Cortex of kidney (tissue), 1 donor: ENCODE results near the gene SDR42E1.
"Not testable (repeated sequence)": the region's sequence is repeated elsewhere in the genome, so short reads cannot be mapped to it uniquely, and the experiment has no call there.

Source experiments
- DNase-seq: peaks from one replicate; lab custom pipeline; 2025; lab: John Stamatoyannopoulos, UW

SDR42E1 gene

DNA sequence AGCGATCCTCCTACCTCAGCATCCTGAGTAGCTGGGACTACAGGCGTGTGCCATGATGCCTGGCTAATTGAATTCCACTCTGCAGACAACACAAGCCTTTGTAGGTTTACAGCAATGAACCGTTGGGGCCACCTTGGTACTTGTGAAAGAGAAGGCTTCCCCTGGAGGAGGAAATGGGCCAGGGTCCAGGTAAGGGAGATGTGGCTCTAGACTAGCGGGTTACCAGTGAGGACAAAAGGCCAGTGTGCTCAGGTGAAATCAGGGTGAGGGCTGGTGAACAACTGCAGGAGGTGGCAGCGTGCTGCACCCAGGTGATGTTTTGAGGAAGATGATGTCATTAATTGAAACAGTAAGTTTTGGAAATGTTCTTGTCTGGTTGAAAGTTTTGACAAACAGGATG, 6.7 kb downstream of the SDR42E1 start:
- no peak for DNase-seq

DNA sequence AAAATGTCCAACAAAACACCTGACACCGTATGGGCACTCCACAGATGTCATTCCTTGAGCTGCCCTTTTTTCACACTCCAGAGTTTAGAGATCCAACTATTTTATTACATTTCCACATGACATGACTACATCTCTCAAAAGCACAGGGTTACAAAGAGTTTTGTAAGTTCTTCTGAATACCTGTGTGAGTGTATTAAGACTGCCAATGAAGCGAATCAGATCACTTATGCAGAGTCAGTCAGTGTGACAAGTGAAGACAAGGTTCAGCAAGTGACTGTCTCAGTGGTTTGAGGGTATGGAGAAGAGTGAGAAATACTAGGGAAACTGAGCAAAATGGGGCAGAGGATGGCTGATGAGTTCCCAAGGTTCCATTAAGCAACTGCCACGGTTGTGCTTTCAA, 8.4 kb downstream of the SDR42E1 start:
- no peak for DNase-seq

DNA sequence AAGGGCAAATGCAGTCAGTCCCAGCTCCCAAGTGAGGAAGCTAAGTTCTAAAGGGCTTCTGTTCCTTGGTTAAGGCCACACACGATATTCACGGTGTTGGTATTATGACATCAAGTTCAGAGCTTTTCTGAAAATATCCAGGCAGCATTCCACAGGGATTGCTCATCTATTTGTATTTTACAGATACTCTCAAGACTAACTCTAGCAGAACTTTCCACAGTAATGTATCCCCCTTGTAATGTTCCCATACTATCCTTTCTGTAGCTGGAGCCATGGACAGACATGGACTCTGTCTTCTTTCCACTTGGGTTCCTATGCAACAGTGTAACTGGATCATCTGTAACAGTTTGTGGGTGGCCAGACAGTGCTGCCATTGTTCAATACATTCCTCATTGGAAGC, 13.5 kb downstream of the SDR42E1 start:
- DNase-seq = no peak

DNA sequence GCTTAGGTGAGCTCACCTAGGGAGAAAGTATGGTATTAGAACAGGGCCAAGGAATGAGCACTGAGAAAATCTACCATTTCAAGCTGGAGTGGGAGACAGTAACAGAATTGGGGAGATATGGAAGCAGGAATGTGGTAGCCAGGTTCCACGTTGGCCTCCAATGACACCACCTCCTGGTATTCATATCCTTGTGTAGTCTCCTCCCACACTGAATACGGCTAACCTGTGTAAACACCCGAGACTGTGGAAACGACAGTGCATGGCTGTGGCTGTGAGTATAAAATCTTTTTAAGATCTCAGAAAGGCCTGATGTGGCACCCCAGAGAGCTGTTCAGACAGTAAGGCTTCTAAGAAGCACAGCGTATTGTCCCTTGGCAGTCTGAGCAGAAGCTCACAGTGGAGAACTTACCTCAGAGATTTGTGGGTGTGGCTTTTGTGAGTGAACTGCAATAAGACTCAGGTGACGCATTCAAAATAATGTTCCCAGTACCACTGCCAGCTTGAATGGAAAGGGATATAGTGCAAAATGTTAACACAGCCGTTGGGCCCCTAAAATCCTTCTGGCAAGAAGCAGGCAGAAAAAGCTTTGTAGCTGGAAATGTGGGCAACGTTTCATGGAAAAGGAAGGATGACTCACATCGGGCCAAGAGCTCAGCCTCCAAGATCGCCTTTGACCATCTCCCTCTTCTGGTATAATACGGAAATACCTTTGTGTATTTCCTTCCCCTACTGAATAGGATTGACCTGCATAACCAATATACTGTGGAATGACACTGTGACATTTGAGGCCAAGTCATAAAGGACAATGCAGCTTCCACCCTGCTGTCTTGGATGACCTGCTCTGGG, 14.4 kb downstream of the SDR42E1 start:
- DNase-seq = no peak

DNA sequence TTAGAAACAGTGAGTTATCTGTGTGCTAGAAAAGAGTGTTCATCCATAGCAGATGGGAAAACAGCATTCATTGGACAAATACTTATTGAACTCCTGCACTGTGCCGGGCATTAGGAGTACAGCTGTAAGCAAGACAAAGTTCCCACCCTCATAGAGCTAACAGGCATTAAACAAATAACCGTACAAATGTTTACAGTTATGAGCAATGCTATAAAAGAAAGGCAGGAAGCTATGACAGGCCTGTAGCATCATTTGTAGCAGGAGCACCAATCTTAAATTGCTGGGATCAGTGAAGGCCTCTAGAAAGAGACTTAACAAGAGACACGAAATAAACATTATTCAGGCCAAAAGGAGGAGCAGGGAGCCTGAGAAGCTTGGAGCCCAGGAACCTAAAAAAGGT, 15.6 kb downstream of the SDR42E1 start:
- no peak for DNase-seq

DNA sequence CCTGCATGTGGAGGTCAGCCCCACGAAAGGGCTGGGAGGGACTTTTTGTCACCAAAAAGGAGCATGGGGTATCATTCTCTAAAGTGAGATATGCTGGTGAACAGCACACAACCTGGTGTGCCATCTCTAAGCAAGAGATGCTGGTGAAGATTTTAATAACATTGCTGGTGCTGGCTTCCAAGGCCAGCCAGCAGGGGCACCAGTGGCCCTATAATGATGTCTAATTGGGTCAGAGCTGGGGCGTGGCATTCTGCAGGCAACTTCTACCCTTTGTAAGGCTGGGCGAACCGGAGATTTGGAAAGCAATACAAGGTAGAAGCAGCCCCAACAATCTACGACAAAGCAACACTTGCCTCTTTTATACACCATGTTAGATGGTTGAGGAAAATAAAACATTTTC, 16.8 kb downstream of the SDR42E1 start:
- DNase-seq = no peak

DNA sequence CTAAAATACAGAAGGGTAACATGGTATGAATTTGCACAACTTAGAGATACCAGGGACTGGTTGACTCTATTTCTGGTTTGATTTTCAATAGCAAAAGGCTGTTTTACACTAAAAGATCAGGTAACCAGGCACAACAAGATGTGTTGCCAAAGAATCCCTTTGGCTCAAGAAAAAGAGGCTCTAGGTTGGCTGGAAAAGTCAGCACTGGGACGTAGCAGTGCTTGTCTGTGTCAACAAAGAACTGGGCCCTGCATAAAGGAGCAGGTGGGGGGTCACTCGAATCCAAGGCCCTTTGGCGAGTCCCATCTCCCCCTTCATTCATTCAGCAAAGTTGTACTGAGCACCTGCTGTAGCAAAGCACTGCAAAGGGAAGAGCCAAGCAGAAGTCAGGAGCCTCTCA, 18.4 kb downstream of the SDR42E1 start:
- no peak for DNase-seq

DNA sequence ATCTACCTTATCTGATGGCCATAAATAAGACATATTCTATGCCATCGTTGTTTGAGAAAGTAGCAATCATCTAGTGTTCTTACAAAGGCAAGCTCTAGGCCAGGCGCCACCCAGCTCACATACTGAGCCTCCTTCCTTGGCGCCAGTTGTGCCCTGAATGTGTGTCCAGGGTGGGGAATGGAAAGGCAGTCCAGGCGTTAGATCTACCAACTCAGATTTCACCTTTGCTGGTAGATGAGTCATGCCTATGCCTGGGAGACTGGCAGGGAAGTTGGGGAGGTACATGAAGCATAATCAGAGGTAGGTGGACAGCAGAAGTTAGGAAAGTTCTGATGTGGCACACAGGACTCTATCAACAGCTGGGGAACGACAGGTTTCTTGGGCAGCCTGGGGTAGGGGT, 23.6 kb downstream of the SDR42E1 start:
- no peak for DNase-seq

DNA sequence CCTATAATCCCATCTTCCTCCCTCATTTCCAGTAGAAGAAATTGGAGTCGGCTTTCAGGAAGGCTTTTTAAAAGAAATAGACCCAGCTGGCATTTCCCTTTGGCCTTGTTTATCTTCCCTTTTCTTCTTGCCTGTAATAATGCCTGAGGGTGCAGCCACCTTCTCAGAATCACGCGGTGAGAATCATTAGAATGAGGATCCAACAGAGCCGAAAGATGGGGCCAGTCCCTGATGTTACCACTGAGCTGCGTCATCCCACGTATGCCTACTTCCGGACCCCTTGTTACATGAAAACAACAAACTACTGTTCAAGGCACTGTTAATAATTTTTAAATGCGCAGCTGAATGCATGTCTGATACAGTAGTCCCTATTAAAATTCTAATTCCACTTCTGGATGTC, 24.1 kb downstream of the SDR42E1 start:
- no peak for DNase-seq

DNA sequence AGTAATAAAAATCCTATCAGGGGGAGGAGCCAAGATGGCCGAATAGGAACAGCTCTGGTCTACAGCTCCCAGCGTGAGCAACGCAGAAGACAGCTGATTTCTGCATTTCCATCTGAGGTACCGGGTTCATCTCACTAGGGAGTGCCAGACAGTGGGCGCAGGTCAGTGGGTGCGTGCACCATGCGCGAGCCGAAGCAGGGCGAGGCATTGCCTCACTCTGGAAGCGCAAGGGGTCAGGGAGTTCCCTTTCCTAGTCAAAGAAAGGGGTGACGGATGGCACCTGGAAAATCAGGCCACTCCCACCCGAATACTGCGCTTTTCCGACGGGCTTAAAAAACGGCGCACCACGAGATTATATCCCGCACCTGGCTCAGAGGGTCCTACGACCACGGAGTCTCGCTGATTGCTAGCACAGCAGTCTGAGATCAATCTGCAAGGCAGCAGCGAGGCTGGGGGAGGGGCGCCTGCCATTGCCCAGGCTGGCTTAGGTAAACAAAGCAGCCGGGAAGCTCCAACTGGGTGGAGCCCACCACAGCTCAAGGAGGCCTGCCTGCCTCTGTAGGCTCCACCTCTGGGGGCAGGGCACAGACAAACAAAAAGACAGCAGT, 33.8 kb downstream of the SDR42E1 start:
- DNase-seq = not testable (repeated sequence)

DNA sequence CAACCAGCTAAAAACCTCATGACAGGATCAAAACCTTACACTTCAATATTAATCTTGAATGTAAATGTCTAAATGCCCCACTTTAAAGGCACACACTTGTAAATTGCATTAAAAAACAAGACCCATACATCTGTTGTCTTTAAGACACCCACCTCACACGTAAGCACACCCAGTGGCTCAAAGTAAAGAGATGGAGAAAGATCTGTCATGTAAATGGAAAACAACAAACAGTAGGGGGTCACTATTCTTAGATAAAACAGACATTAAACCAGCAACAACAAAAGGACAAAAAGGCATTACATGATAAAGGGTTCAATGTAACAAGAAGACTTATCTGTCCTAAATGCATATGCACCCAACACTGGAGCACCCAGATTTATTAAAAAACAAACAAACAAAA, 35.6 kb downstream of the SDR42E1 start:
- DNase-seq = no peak

DNA sequence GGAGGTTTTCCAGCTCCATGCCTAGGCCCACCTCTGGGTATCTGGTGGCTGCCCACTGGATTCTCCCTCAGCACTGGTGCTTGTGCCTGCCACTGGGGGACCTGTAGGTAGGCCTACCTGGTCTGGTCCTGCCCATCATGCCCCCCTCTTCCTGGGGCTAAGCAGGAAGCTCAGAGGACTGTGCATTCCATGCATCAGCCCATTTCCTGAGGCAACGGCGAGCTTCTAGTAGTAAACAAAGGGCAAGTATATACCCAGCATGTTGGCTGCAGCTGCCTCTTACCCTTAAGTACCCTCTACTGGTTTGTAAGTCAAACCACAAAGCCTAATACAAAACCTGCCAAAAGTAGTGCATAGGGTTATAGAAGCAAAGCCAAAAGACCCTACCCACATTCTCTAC, 37.5 kb downstream of the SDR42E1 start:
- DNase-seq = no peak

DNA sequence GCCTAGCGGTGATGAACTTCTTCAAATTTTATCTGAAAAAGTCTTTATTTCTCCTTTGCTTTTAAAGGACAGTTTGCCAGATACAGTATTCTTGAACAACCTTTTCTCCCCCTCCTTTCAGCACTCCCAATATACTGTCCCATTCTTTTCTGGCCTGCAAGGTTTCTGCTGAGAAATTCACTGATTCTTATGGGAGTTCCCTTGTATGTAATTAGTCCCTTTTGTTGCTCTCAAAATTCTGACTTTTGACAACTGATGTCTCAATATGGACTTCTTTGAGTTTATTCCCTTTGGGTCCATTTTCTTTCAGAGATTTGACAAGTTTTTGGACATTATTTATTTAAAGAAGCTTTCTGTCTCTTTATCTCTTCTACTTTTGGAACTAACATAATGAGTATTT, 39.4 kb downstream of the SDR42E1 start:
- no peak for DNase-seq

DNA sequence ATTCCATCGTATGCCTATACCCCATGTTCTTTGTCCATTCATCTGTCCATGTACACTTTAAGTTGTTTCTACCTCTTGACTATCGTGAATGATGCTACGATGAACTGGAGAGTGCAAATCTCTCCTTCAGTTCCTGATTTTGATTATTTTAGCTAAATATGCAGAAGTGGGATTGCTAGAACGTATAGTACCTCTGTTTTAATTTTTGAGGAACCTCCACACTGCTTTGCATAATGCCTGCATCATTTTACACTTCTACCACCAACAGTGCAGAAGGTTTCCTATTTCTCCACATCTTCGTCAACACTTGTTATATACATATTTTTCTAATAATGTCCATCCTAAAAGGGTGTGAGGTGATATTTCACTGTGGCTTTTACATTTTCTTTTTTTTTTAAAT, 43.9 kb downstream of the SDR42E1 start:
- DNase-seq = no peak

DNA sequence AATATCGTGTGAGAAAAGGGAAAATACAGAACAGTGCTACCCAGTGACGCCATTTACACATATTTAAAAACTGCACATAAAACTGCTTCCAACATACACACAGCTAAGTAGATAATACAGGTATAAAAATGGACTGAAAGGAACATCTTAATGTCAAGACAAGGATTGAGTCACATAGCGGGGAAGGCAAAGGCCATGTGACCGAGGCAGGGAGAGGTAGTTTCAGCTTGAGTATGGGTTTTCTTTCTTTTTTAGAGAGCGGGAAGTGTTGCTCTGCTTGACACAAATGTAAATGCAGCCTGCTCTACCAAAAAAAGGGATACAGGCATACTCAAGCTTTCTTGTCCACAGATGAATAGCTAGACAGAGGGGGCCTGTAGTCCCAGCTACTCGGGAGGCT, 46.5 kb downstream of the SDR42E1 start:
- no peak for DNase-seq

DNA sequence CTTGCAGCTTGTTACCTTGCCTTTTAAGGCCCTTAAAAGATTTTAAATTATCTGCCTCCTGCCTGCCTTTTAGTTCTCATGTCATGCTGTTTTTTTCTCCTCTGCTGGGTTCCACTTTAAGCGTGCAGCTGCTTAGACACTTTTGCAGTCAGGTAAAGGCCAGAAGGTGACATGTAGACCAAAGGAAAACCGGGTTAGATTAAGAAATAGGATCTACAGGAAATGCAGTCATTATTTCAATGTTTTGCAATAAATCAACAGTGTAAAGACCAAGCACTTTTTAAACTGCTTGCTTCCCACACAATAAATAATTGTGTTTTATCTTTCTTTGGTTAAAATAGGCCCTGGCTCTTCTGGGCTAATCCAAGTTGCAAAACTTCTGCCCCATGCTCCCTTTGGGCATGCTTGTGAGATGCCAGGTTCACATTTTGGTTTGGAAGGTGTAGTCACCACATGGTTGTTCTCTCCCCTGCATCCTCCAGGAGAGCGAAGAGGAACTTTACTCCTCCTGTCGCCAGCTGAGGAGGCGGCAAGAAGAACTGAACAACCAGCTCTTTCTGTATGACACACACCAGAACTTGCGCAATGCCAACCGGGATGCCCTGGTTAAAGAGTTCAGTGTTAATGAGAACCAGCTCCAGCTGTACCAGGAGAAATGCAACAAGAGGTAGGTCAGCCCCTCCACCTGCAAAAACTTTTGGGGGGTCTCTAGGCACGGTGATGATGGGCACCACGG, 54.9 kb downstream of the SDR42E1 start:
- no peak for DNase-seq

DNA sequence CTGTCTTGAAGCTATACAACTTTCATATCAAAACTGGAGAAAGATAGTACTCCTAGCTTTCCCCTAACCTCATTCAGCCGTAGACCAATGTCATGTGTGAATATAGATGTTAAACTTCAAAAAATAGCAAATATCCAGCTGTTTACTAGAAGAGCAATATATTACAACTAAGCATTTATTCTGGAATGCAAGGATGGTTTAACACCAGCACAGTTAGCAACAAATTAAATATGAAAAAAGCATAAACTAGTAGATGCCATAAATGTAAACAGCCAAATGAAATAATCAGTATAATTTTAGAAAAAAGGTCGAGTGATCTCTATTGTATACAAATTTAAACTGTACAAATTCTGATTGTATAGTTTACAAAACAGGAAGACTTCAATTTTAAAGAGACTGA, 59.7 kb downstream of the SDR42E1 start:
- DNase-seq = no peak

DNA sequence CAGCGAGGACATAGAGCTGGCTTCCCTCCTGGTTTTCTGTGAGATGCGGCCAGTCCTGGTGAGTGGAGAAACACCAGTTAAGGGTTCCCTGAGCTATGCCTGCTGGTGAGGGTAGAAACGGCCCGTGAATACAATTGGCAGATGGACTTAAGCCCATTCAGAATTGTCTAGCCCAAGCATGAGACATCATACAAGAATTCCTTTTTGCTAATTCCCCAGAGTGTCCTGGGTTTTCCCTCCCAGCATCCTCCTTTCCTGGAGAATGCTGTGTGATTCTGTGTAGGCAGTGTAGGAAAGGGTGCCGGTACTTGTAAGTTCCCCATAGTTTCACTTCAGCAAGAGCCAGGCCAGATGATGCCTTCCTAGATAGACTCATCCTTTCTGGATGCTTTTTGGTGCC, 65.1 kb downstream of the SDR42E1 start:
- DNase-seq = no peak

DNA sequence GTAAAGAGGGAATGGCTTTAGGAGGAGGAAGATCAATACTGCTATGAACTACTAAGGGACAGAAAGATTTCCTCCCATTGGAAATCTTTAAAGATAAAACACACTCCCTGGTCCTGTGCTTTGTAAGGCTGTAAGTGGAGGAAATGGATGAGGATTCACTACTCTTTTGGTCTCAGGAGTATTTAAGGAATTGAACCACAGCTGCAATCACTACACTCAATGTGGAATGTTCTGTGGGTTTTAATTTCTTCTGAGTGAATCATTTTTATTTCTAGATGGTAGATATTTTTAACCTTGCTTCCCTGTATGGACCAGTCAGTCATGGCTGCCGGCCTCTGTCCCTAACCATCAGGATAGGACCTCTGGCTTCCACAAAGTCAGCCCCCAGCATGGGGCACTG, 65.6 kb downstream of the SDR42E1 start:
- no peak for DNase-seq

DNA sequence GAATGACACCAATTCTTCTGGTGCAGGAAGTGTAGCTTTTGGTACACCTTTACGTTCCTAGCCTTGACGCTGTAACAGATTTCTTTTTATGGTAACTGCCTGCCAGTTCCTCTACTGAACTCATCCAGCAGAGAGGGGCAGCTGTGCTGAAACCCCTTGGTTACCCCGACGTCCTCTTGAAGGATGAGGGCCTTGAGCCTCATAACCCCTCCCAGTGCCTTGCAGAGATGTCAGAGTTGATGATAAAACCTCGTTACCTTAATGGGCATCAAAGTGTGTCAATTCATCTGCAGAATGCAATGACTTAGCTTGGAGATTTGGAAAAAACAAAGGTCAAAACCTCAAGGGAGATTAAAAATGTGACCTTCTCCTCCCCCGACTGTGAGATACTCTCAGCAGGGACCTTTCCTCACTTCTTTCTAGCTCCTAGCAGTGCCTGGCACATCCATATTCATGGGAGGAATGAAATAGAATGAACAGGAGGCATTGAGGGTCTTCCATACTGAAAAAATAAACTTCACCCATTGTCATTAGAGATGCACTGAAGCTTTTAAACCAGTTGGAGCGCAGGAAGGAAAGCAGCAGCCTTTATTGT, 69.2 kb downstream of the SDR42E1 start:
- no peak for DNase-seq

DNA sequence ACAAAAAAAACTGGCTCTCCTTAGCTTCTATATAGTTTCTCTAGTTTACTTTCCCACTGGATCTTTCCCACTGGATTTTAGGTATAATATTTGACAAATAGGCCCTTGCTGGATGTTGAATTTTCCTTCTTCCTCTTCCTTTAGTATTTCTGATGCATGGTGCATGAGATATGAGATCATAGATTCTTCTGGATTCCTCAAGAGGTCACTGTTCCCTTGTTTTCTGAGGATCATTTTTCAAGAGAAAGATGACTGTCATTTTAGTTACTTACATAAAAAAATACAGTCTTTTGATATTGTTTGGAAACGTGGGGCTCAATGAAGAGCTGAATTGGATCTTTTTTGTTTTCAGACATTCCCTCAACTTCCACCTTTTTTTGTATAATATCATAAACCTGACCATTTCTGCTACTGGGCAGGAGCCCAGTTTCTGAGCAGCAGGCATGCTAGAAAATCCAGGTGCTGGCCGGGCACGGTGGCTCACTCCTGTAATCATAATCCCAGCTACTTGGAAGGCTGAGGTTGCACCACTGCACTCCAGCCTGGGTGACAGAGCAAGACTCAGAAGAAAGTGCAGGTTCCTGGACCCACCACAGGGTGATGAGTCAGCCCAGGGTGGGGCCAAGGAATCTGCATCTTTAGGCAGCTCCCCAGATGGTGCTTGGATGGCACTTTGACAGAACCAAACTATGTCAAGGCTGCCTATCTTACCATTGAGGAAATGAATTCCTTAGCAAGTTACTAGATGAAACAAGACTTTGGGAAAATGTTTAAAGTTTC, 70.3 kb downstream of the SDR42E1 start:
- DNase-seq = no peak
